Upper lobe of left lung (tissue), 4 donors: Measurements from ENCODE around the gene RPS3.

Source experiments
- CTCF ChIP-seq, 6 experiments: fragments of 450-650 bp in 4 of 6; fragments of 200-600 bp in 2 of 6; sonication (generic) in 2 of 6; IDR thresholded peaks; one replicate each; pipeline ENCODE4 v1.5.1; 2016 to 2019; ENCODE audit warnings: antibody characterized with exemption in 6 of 6
- POLR2A ChIP-seq, 4 donors: fragments of 450-650 bp; IDR thresholded peaks; one replicate each; pipeline ENCODE4 v1.5.1; 2016 to 2017; ENCODE audit warnings: antibody characterized with exemption in 4 of 4, mild to moderate bottlenecking in 2 of 4

GRCh38 chr11:75454987-75455386 lies 55.7 kb downstream of the RPS3 start:
- no peak for TF ChIP-seq CTCF (IDR thresholded peaks at IDR 0.05)
- no peak for TF ChIP-seq POLR2A (IDR thresholded peaks at IDR 0.05)
